IMR-90 (cell line): ENCODE results near the gene SPARCL1. TPM values are rescaled to one million over a fixed set of nuclear protein-coding genes. Genes with fewer than 3 reads are reported as not detected.

Experiments
- ATAC-seq: fragments of 200-7000 bp; cut with Tn5 transposase; 2 replicates; pipeline ENCODE4 v1.9.1; 2020; ENCODE audit warnings: low read depth, mild to moderate bottlenecking, moderate library complexity
- BruUV-seq: library from RNA; stranded (reverse); fragments of 400-500 nt; replicated peaks from 2 replicates; lab custom pipeline; 2021; lab: Mats Ljungman, UMichigan
- CTCF ChIA-PET: fragments of 300-600 bp; formaldehyde crosslinking; extraction: SDS; loops from one replicate; lab custom pipeline; 2021; ENCODE audit warnings: antibody characterized with exemption; lab: Yijun Ruan, JAX
- POLR2A ChIA-PET: fragments of 300-600 bp; sonication (Branson Sonifier 250); formaldehyde crosslinking; loops from one replicate; lab custom pipeline; 2022; ENCODE audit warnings: antibody characterized with exemption; ENCODE audit not compliant: unreplicated experiment; lab: Charles Lee
- DNase-seq: peaks from one replicate; pipeline ENCODE4 v3.0.0; 2013
- H2AFZ ChIP-seq: replicated peaks from 2 replicates; pipeline ENCODE3; 2013; ENCODE audit warnings: low read length, mild to moderate bottlenecking; ENCODE audit not compliant: poor library complexity
- H2AK5ac ChIP-seq: 2 replicates; pipeline ENCODE4 v1.6.1; 2013; ENCODE audit warnings: low read depth, low read length, inconsistent platforms
- H2AK9ac ChIP-seq: replicated peaks from 2 replicates; pipeline ENCODE3; 2013; ENCODE audit warnings: mild to moderate bottlenecking, low read depth, low read length, moderate library complexity; ENCODE audit not compliant: poor library complexity
- H2BK120ac ChIP-seq: 2 replicates; pipeline ENCODE4 v1.6.1; 2013; ENCODE audit warnings: low read depth, low read length, inconsistent platforms
- H2BK15ac ChIP-seq: 3 replicates; pipeline ENCODE4 v1.6.1; 2013; ENCODE audit warnings: low read depth, low read length, inconsistent platforms
- H2BK20ac ChIP-seq: 2 replicates; pipeline ENCODE4 v1.6.1; 2013; ENCODE audit warnings: low read depth, mild to moderate bottlenecking, inconsistent platforms, low read length, moderate library complexity
- H2BK5ac ChIP-seq: 2 replicates; pipeline ENCODE4 v1.6.1; 2013; ENCODE audit warnings: mild to moderate bottlenecking, low read depth, low read length, inconsistent platforms; ENCODE audit not compliant: poor library complexity, severe bottlenecking
- H3K14ac ChIP-seq: replicated peaks from 2 replicates; pipeline ENCODE4 v1.6.1; 2013; ENCODE audit warnings: low read depth, low read length, inconsistent platforms
- H3K18ac ChIP-seq: 2 replicates; pipeline ENCODE4 v1.6.1; 2013; ENCODE audit warnings: low read depth, low read length, control low read depth
- H3K23ac ChIP-seq: 2 replicates; pipeline ENCODE4 v1.6.1; 2013; ENCODE audit warnings: low read depth, low read length, inconsistent platforms
- H3K27ac ChIP-seq: 2 replicates; pipeline ENCODE4 v1.5.1; 2013; ENCODE audit warnings: mild to moderate bottlenecking, control low read depth, low read length; ENCODE audit not compliant: insufficient read depth
- H3K27me3 ChIP-seq: 2 replicates; pipeline ENCODE4 v1.6.1; 2013; ENCODE audit warnings: low read length; ENCODE audit not compliant: control insufficient read depth, insufficient read depth
- H3K36me3 ChIP-seq: 2 replicates; pipeline ENCODE4 v1.6.1; 2013; ENCODE audit warnings: low read length, mixed read lengths; ENCODE audit not compliant: control insufficient read depth, insufficient read depth
- H3K4ac ChIP-seq: 2 replicates; pipeline ENCODE4 v1.6.1; 2013; ENCODE audit warnings: low read depth, low read length, inconsistent platforms
- H3K4me1 ChIP-seq: 2 replicates; pipeline ENCODE4 v1.6.1; 2013; ENCODE audit warnings: low read length, mixed read lengths; ENCODE audit not compliant: control insufficient read depth, insufficient read depth
- H3K4me2 ChIP-seq: 2 replicates; pipeline ENCODE4 v1.6.1; 2013; ENCODE audit warnings: low read depth, mild to moderate bottlenecking, control low read depth, low read length, moderate library complexity
- H3K4me3 ChIP-seq: 2 replicates; pipeline ENCODE4 v1.5.1; 2013; ENCODE audit warnings: low read depth, mild to moderate bottlenecking, control low read depth, low read length, moderate library complexity; ENCODE audit not compliant: insufficient read depth
- H3K56ac ChIP-seq: 2 replicates; pipeline ENCODE4 v1.6.1; 2013; ENCODE audit warnings: low read length, inconsistent platforms; ENCODE audit not compliant: insufficient read depth; ENCODE audit errors: extremely low read depth
- H3K79me1 ChIP-seq, 2 experiments: 2 replicates each; pipeline ENCODE4 v1.6.1; 2013; ENCODE audit warnings: low read length in 2 of 2, inconsistent platforms in 1 of 2, low read depth in 1 of 2
- H3K9ac ChIP-seq: 2 replicates; pipeline ENCODE4 v1.6.1; 2013; ENCODE audit warnings: low read depth, low read length, control low read depth
- H3K9me1 ChIP-seq: 2 replicates; pipeline ENCODE4 v1.6.1; 2013; ENCODE audit warnings: low read length, inconsistent platforms; ENCODE audit not compliant: insufficient read depth
- H3K9me3 ChIP-seq: 2 replicates; pipeline ENCODE4 v1.6.1; 2013; ENCODE audit warnings: low read length; ENCODE audit not compliant: control insufficient read depth, insufficient read depth
- H4K20me1 ChIP-seq: 2 replicates; pipeline ENCODE4 v1.6.1; 2013; ENCODE audit warnings: low read length, inconsistent platforms; ENCODE audit not compliant: insufficient read depth
- H4K5ac ChIP-seq: 2 replicates; pipeline ENCODE4 v1.6.1; 2013; ENCODE audit warnings: mild to moderate bottlenecking, low read depth, low read length, control low read depth
- H4K8ac ChIP-seq, 2 experiments: 2 replicates each; pipeline ENCODE4 v1.6.1; 2013; ENCODE audit warnings: low read depth in 2 of 2, low read length in 2 of 2, control low read depth in 1 of 2, inconsistent platforms in 1 of 2
- H4K91ac ChIP-seq: 2 replicates; pipeline ENCODE4 v1.6.1; 2013; ENCODE audit warnings: low read depth, low read length, inconsistent platforms; ENCODE audit not compliant: insufficient read depth
- CEBPB ChIP-seq: IDR thresholded peaks from 2 replicates; pipeline ENCODE4 v1.6.1; 2012; ENCODE audit warnings: low read depth, low read length, improper control_type of control experiment
- CHD1 ChIP-seq: IDR thresholded peaks from 2 replicates; pipeline ENCODE4 v1.6.1; 2012; ENCODE audit warnings: low read depth, low read length, improper control_type of control experiment
- CTCF ChIP-seq: conservative IDR thresholded peaks from 2 replicates; pipeline ENCODE4 v1.5.1; 2012; ENCODE audit warnings: mild to moderate bottlenecking, low read depth, low read length, improper control_type of control experiment
- FOS ChIP-seq: fragments of 150-350 bp; IDR thresholded peaks from 2 replicates; pipeline ENCODE4 v1.6.1; 2016; ENCODE audit warnings: low read depth, low read length
- MAFK ChIP-seq: IDR thresholded peaks from 2 replicates; pipeline ENCODE4 v1.6.1; 2012; ENCODE audit warnings: low read depth, low read length, improper control_type of control experiment
- MXI1 ChIP-seq: IDR thresholded peaks from 2 replicates; pipeline ENCODE4 v1.6.1; 2012; ENCODE audit warnings: low read depth, mild to moderate bottlenecking, low read length, moderate library complexity, borderline replicate concordance
- NFE2L2 ChIP-seq: fragments of 150-350 bp; IDR thresholded peaks from 2 replicates; pipeline ENCODE4 v1.6.1; 2016; ENCODE audit warnings: low read depth, mild to moderate bottlenecking, low read length
- POLR2A ChIP-seq: IDR thresholded peaks from 2 replicates; pipeline ENCODE4 v1.6.1; 2012; ENCODE audit warnings: mild to moderate bottlenecking, low read depth, low read length
- RAD21 ChIP-seq: IDR thresholded peaks from 2 replicates; pipeline ENCODE4 v1.6.1; 2012; ENCODE audit warnings: low read length, improper control_type of control experiment
- RCOR1 ChIP-seq: IDR thresholded peaks from 2 replicates; pipeline ENCODE4 v1.6.1; 2012; ENCODE audit warnings: mild to moderate bottlenecking, low read length, improper control_type of control experiment; ENCODE audit not compliant: insufficient replicate concordance
- RFX5 ChIP-seq: IDR thresholded peaks from 2 replicates; pipeline ENCODE4 v1.8.0; 2012; ENCODE audit warnings: low read depth, mild to moderate bottlenecking, low read length, moderate library complexity
- SMC3 ChIP-seq: fragments of 150-350 bp; IDR thresholded peaks from 2 replicates; pipeline ENCODE4 v1.6.1; 2016; ENCODE audit warnings: low read depth, mild to moderate bottlenecking, antibody characterized with exemption, low read length, moderate library complexity
- USF2 ChIP-seq: fragments of 150-350 bp; IDR thresholded peaks from 2 replicates; pipeline ENCODE4 v1.6.1; 2017; ENCODE audit warnings: mild to moderate bottlenecking, antibody characterized with exemption, low read length, low read depth
- dilution Hi-C: fragments of 300-500 bp; cut with HindIII; formaldehyde crosslinking; loops from one replicate; pipeline ENCODE4 v1.14.3; 2018; ENCODE audit warnings: low sequenced_read_pairs; ENCODE audit not compliant: unreplicated experiment
- in situ Hi-C: fragments of 300-500 bp; cut with MboI; formaldehyde crosslinking; loops from 3 replicates; pipeline ENCODE4 v1.14.3; 2019; ENCODE audit warnings: low sequenced_read_pairs, inconsistent platforms, mixed read lengths
- intact Hi-C: fragments of 100-400 bp; cut with micrococcal nuclease; formaldehyde crosslinking; loops from 2 replicates; pipeline ENCODE4 v1.10.0; 2022
- polyA plus RNA-seq, 3 experiments: library from polyadenylated mRNA; depleted of rRNA; stranded (reverse); fragments of >200 nt; gene quantifications; 2 replicates each; pipeline ENCODE4 v1.2.3, GENCODE V29; 2012; ENCODE audit warnings: low replicate concordance in 1 of 3
- total RNA-seq: library from RNA; depleted of rRNA; stranded (reverse); fragments of >200 nt; gene quantifications from 2 replicates; pipeline ENCODE4 v1.2.3, GENCODE V29; 2012

Gene SPARCL1
- total and polyA plus RNA-seq, 2 of the 4 experiments (the other 2 are of a cell fraction) = not detected

GRCh38 chr4:87481377-87481776 is 47.8 kb downstream of the SPARCL1 start:
- Histone ChIP-seq H2AFZ (no peak overlapping the region), H3K23ac (no peak overlapping the region), H3K79me1 (no peaks in the 10 kb centered on the region), H2AK9ac (no peak overlapping the region), H3K4ac (no peak overlapping the region), H3K4me1 (no peaks in the 10 kb centered on the region), H2BK20ac (no peak overlapping the region), H3K18ac (no peak overlapping the region), H2BK120ac (no peak overlapping the region), H3K4me2 (no peak overlapping the region), H3K56ac (no peak overlapping the region), H2AK5ac (no peak overlapping the region), H4K91ac (no peak overlapping the region), H3K4me3 (no peak overlapping the region), H2BK5ac (no peak overlapping the region), H4K20me1 (no peaks in the 10 kb centered on the region), H3K9me3 (no peaks in the 10 kb centered on the region), H3K9ac (no peak overlapping the region), H3K27me3 (no peaks in the 10 kb centered on the region), H3K9me1 (no peaks in the 10 kb centered on the region), H4K8ac (no peak overlapping the region), H3K14ac (no peak overlapping the region), H4K5ac (no peak overlapping the region), H2BK15ac (no peak overlapping the region), H3K27ac (no peak overlapping the region), H3K36me3 (no peaks in the 10 kb centered on the region)
- no peak for DNase-seq
- ChIA-PET CTCF (no interaction called here), POLR2A (no interaction called here)
- TF ChIP-seq CTCF (no peak), CHD1 (no peak), FOS (no peak), USF2 (no peak), NFE2L2 (no peak), MXI1 (no peak), RAD21 (no peak), SMC3 (no peak), CEBPB (no peak), MAFK (no peak), RFX5 (no peak), POLR2A (no peak), RCOR1 (no peak)
- dilution Hi-C loops (no loop called here), intact Hi-C loops (no loop called here), in situ Hi-C loops (no loop called here)
- no TSS peak for BruUV-seq
- no peak for ATAC-seq
